ENCODE results near the gene LNX2.

- TF ChIP-seq POLR2A (IDR thresholded peaks at IDR 0.05) (no peak), CTCF (IDR thresholded peaks at IDR 0.05) (no peak)
Measured at GRCh38 chr13:27658546-27658945, 38.2 kb upstream of the LNX2 start.

All from thyroid gland (tissue), 4 donors.